Stomach (tissue), 4 donors: ENCODE data around the gene NMBR.

Experiments
- CTCF ChIP-seq, 7 experiments: fragments of 450-650 bp in 4 of 7; fragments of 200-600 bp in 3 of 7; sonication (generic) in 3 of 7; IDR thresholded peaks; one replicate each; pipeline ENCODE4 v1.5.1; 2016 to 2019; ENCODE audit warnings: antibody characterized with exemption in 7 of 7, control low read depth in 2 of 7, mild to moderate bottlenecking in 1 of 7
- EP300 ChIP-seq: sonication (generic); formaldehyde crosslinking; IDR thresholded peaks from one replicate; pipeline ENCODE4 v1.6.1; 2017; ENCODE audit warnings: antibody characterized with exemption
- POLR2A ChIP-seq, 4 donors: fragments of 450-650 bp; IDR thresholded peaks; one replicate each; pipeline ENCODE4 v1.6.1; 2016; ENCODE audit warnings: antibody characterized with exemption in 4 of 4, control low read depth in 2 of 4, mild to moderate bottlenecking in 1 of 4, moderate library complexity in 1 of 4
- POLR2AphosphoS5 ChIP-seq, 3 donors: sonication (generic); formaldehyde crosslinking; IDR thresholded peaks; one replicate each; pipeline ENCODE4 v1.6.1; 2016; ENCODE audit warnings: antibody characterized with exemption in 3 of 3

- TF ChIP-seq CTCF (IDR thresholded peaks at IDR 0.05) (no peak), POLR2A (IDR thresholded peaks at IDR 0.05) (no peak), POLR2AphosphoS5 (IDR thresholded peaks at IDR 0.05) (no peak), EP300 (no peak)
These were observed 8.0 kb downstream of the NMBR start for GRCh38 chr6:142138876-142139275.
